HepG2 (cell line): Measurements from ENCODE around the gene CDR2L. TPM values are rescaled to one million over a fixed set of nuclear protein-coding genes. Genes with fewer than 3 reads are reported as not detected.

Experiments used
- ARID4A ChIP-seq: sonication (generic); formaldehyde crosslinking; IDR thresholded peaks from 2 replicates; pipeline ENCODE4 v1.5.0; 2020; ENCODE audit warnings: mild to moderate bottlenecking, missing genetic modification reagents, borderline replicate concordance
- HOMEZ ChIP-seq: IDR thresholded peaks from 2 replicates; pipeline ENCODE4 v1.6.1; 2016; ENCODE audit warnings: low read depth
- JUND ChIP-seq: sonication (generic); formaldehyde crosslinking; IDR thresholded peaks from 2 replicates; pipeline ENCODE4 v1.8.0; 2022; ENCODE audit warnings: mild to moderate bottlenecking, missing genetic modification reagents
- LRRFIP1 ChIP-seq: sonication (generic); formaldehyde crosslinking; conservative IDR thresholded peaks from 2 replicates; pipeline ENCODE4 v1.4.0; 2020; ENCODE audit warnings: missing genetic modification reagents
- PTBP1 ChIP-seq: fragments of 200-400 bp; formaldehyde crosslinking; IDR thresholded peaks from 2 replicates; pipeline ENCODE4 v1.6.1; 2018; ENCODE audit warnings: low read length, low read depth; ENCODE audit not compliant: poor library complexity, severe bottlenecking
- ZNF121 ChIP-seq: sonication (generic); formaldehyde crosslinking; IDR thresholded peaks from 2 replicates; pipeline ENCODE4 v1.5.0; 2020; ENCODE audit warnings: mild to moderate bottlenecking, missing genetic modification reagents
- ZNF350 ChIP-seq: sonication (generic); formaldehyde crosslinking; IDR thresholded peaks from 2 replicates; pipeline ENCODE4 v1.4.0; 2020; ENCODE audit warnings: mild to moderate bottlenecking, low read depth, missing genetic modification reagents, borderline replicate concordance
- ZNF484 ChIP-seq: sonication (generic); formaldehyde crosslinking; IDR thresholded peaks from 2 replicates; pipeline ENCODE4 v1.5.1; 2020; ENCODE audit warnings: mild to moderate bottlenecking, low read depth, missing genetic modification reagents, borderline replicate concordance
- ZNF550 ChIP-seq: sonication (generic); formaldehyde crosslinking; IDR thresholded peaks from 2 replicates; pipeline ENCODE4 v1.4.0; 2020; ENCODE audit warnings: mild to moderate bottlenecking, missing genetic modification reagents, borderline replicate concordance
- polyA plus RNA-seq, 8 experiments: library from polyadenylated mRNA; depleted of rRNA in 3 of 8; stranded (reverse) in 7 of 8; unstranded in 1 of 8; fragments of >200 nt; fragmentation: Illumina TruSeq in 4 of 8; extraction: Trizol in 4 of 8; gene quantifications; 2 replicates each; pipeline versions ENCODE4 v1.2.1 to v1.2.3, GENCODE V29; 2011 to 2016; ENCODE audit warnings: low read depth in 4 of 8, missing spikeins in 1 of 8, mixed read lengths in 1 of 8; ENCODE audit not compliant: insufficient read depth in 1 of 8
- total RNA-seq, 5 experiments: library from RNA; depleted of rRNA; stranded (reverse); fragments of >200 nt; fragmentation: Illumina TruSeq; extraction: Trizol; gene quantifications; 2 replicates each; pipeline ENCODE4 v1.2.3, GENCODE V29; 2016; ENCODE audit warnings: low read depth in 1 of 5

Gene CDR2L
- total and polyA plus RNA-seq, 2 of the 13 experiments (the other 11 are each of a cell fraction or from before 2014, with no cell fraction given): 1.9 to 2.1 TPM

- no peak for TF ChIP-seq HOMEZ (CRISPR knock-in tag)
- TF ChIP-seq LRRFIP1: 0 out of 2 replicates have a peak, but pooled peaks have one; percentile 11
- no peak for TF ChIP-seq JUND (CRISPR knock-in tag)
- TF ChIP-seq PTBP1: no peak
- no peak for TF ChIP-seq ZNF550 (CRISPR knock-in tag)
- no peak for TF ChIP-seq ZNF121 (CRISPR knock-in tag)
- TF ChIP-seq ZNF350 (CRISPR knock-in tag): no peak
- TF ChIP-seq ARID4A (CRISPR knock-in tag): no peak
- no peak for TF ChIP-seq ZNF484 (CRISPR knock-in tag)
These were observed 24.1 kb downstream of the CDR2L start (continued) for GRCh38 chr17:75011401-75012095.
